Endothelial cell of umbilical vein (primary cell): Measurements from ENCODE around the gene PPFIBP1. TPM values are rescaled to one million over a fixed set of nuclear protein-coding genes. Genes with fewer than 3 reads are reported as not detected.
"Not testable (repeated sequence)": the region's sequence is repeated elsewhere in the genome, so short reads cannot be mapped to it uniquely, and the experiment has no call there.

ENCODE experiments used
- BruUV-seq: library from RNA; stranded (reverse); fragments of 400-500 nt; replicated peaks from 2 replicates; lab custom pipeline; 2021; lab: Mats Ljungman, UMichigan
- CTCF ChIA-PET: fragments of 300-600, 350-600 bp; sonication (Branson Sonifier 250); formaldehyde crosslinking; loops from one replicate; lab custom pipeline; 2021; ENCODE audit warnings: antibody characterized with exemption, inconsistent platforms; lab: Charles Lee
- POLR2A ChIA-PET: fragments of 300-600, 350-600 bp; sonication (Branson Sonifier 250); formaldehyde crosslinking; loops from one replicate; lab custom pipeline; 2021; ENCODE audit warnings: antibody characterized with exemption, inconsistent platforms; lab: Charles Lee
- DNase-seq: peaks from one replicate; pipeline ENCODE4 v3.0.0-alpha.2; 2011; ENCODE audit warnings: low read depth, low spot score
- FAIRE-seq: peaks from 2 replicates; lab custom pipeline; 2011; peaks lifted over from hg19 to GRCh38; lab: Jason Lieb, UNC
- H2AFZ ChIP-seq: 2 replicates; pipeline ENCODE4 v1.6.0; 2012; ENCODE audit warnings: low read depth, low read length, control low read depth, inconsistent platforms
- H3K27ac ChIP-seq: 2 replicates; pipeline ENCODE4 v1.5.1; 2011; ENCODE audit warnings: low read depth, mild to moderate bottlenecking, control low read depth, low read length, moderate library complexity; ENCODE audit not compliant: insufficient read depth
- H3K27me3 ChIP-seq, 2 experiments: 2 replicates each; pipeline versions ENCODE4 v1.6.0 to v1.6.1; 2011; ENCODE audit warnings: low read length in 2 of 2, mixed read lengths in 1 of 2; ENCODE audit not compliant: control insufficient read depth in 2 of 2, insufficient read depth in 2 of 2
- H3K36me3 ChIP-seq, 2 experiments: 2 replicates in 1 of 2; 3 replicates in 1 of 2; pipeline ENCODE4 v1.5.1; 2011; ENCODE audit warnings: low read length in 2 of 2, mild to moderate bottlenecking in 1 of 2, moderate library complexity in 1 of 2; ENCODE audit not compliant: control insufficient read depth in 2 of 2, insufficient read depth in 2 of 2; ENCODE audit errors: extremely low read depth in 1 of 2
- H3K4me1 ChIP-seq: 3 replicates; pipeline ENCODE4 v1.5.1; 2011; ENCODE audit warnings: mild to moderate bottlenecking, low read length; ENCODE audit not compliant: control insufficient read depth, insufficient read depth; ENCODE audit errors: extremely low read depth
- H3K4me2 ChIP-seq: 2 replicates; pipeline ENCODE4 v1.6.1; 2011; ENCODE audit warnings: low read length, control low read depth, mixed read lengths; ENCODE audit not compliant: insufficient read depth
- H3K4me3 ChIP-seq, 3 experiments: fragments of 200-600 bp in 1 of 3; sonication (generic), shearing (Covaris generic) in 1 of 3; replicated peaks in 1 of 3; 2 replicates each; pipeline ENCODE4 v1.5.1; 2011 to 2016; ENCODE audit warnings: control low read depth in 3 of 3, low read length in 3 of 3, mild to moderate bottlenecking in 2 of 3, inconsistent platforms in 1 of 3, low read depth in 1 of 3, moderate library complexity in 1 of 3; ENCODE audit not compliant: insufficient read depth in 1 of 3
- H3K79me2 ChIP-seq: 2 replicates; pipeline ENCODE4 v1.6.0; 2012; ENCODE audit warnings: low read length, inconsistent platforms; ENCODE audit not compliant: control insufficient read depth, insufficient read depth
- H3K9ac ChIP-seq: replicated peaks from 2 replicates; pipeline ENCODE3; 2011; ENCODE audit warnings: low read length, control low read depth; ENCODE audit not compliant: insufficient read depth; ENCODE audit errors: extremely low read depth
- H3K9me1 ChIP-seq: replicated peaks from 3 replicates; pipeline ENCODE4 v1.6.0; 2011; ENCODE audit warnings: mild to moderate bottlenecking, low read length; ENCODE audit not compliant: control insufficient read depth, insufficient read depth; ENCODE audit errors: extremely low read depth
- H3K9me3 ChIP-seq: replicated peaks from 2 replicates; pipeline ENCODE4 v1.5.1; 2012; ENCODE audit warnings: low read length, inconsistent platforms; ENCODE audit not compliant: control insufficient read depth, insufficient read depth
- H4K20me1 ChIP-seq: replicated peaks from 2 replicates; pipeline ENCODE3; 2011; ENCODE audit warnings: mild to moderate bottlenecking, low read length; ENCODE audit not compliant: control insufficient read depth, insufficient read depth; ENCODE audit errors: extremely low read depth
- dilution Hi-C: fragments of 300-500 bp; cut with MboI; formaldehyde crosslinking; loops from one replicate; pipeline ENCODE4 v1.15.0; 2019; ENCODE audit warnings: low sequenced_read_pairs; ENCODE audit not compliant: extremely low pct_ligation_motif_present
- intact Hi-C: fragments of 100-400 bp; cut with micrococcal nuclease; formaldehyde crosslinking; loops from one replicate; pipeline ENCODE4 v1.10.0; 2022
- polyA plus RNA-seq, 4 experiments: library from polyadenylated mRNA; depleted of rRNA in 3 of 4; stranded (reverse) in 3 of 4; unstranded in 1 of 4; fragments of >200 nt; gene quantifications; 2 replicates each; pipeline versions ENCODE4 v1.2.1 to v1.2.3, GENCODE V29; 2011 to 2012; ENCODE audit warnings: missing spikeins in 1 of 4
- total RNA-seq: library from RNA; stranded (reverse); gene quantifications from 2 replicates; pipeline ENCODE4 v1.2.3, GENCODE V29; 2021

Gene PPFIBP1
- total and polyA plus RNA-seq, 2 donors (not counting 3 experiments of a cell fraction or from before 2014, with no cell fraction given) = 45.5 to 154 TPM

GRCh38 chr12:27642361-27642760 is 118.4 kb downstream of the PPFIBP1 start:
- POLR2A ChIA-PET, BruUV-seq, H3K36me3 ChIP-seq, DNase-seq, H3K4me2 ChIP-seq, H3K9ac ChIP-seq, H2AFZ ChIP-seq, H3K9me3 ChIP-seq, dilution Hi-C loops, H3K27ac ChIP-seq, H3K4me3 ChIP-seq, H4K20me1 ChIP-seq, H3K9me1 ChIP-seq, FAIRE-seq, intact Hi-C loops, H3K27me3 ChIP-seq: not testable (repeated sequence)
- H3K79me2 ChIP-seq = peaks cover 13% of the 10 kb centered on the region
- CTCF ChIA-PET = interaction anchor here (1.4 kb wide), 1 partner anchor 207 kb away, joined by 3 read pairs; no protein-coding TSS in a partner anchor
- H3K4me1 ChIP-seq = peaks cover 27% of the 10 kb centered on the region

- H3K9me3 ChIP-seq, H3K4me2 ChIP-seq, BruUV-seq, H2AFZ ChIP-seq, H3K27ac ChIP-seq, H4K20me1 ChIP-seq, FAIRE-seq, DNase-seq, dilution Hi-C loops, H3K9me1 ChIP-seq, POLR2A ChIA-PET, intact Hi-C loops, H3K27me3 ChIP-seq, H3K4me3 ChIP-seq, H3K9ac ChIP-seq, H3K36me3 ChIP-seq: not testable (repeated sequence)
- peaks cover 13% of the 10 kb centered on the region for H3K79me2 ChIP-seq
- CTCF ChIA-PET = interaction anchor here (1.4 kb wide), 1 partner anchor 208 kb away, joined by 3 read pairs; no protein-coding TSS in a partner anchor
- peaks cover 27% of the 10 kb centered on the region for H3K4me1 ChIP-seq
Measured at GRCh38 chr12:27642892-27643291, 118.9 kb downstream of the PPFIBP1 start.
